GM21786 (cell line): Measurements from ENCODE around the gene USP6NL.
"Not testable (repeated sequence)": the region's sequence is repeated elsewhere in the genome, so short reads cannot be mapped to it uniquely, and the experiment has no call there.

ENCODE experiments used
- ATAC-seq: cut with Tn5 transposase; IDR thresholded peaks from one replicate; pipeline ENCODE4 v1.9.1; 2021; ENCODE audit not compliant: unreplicated experiment

Gene USP6NL

GRCh38 chr10:11448545-11449244 lies 162.8 kb downstream of the USP6NL start:
- peak; percentile 83 for ATAC-seq

GRCh38 chr10:11448190-11448544 lies 163.3 kb downstream of the USP6NL start:
- ATAC-seq, result peak; percentile 42

GRCh38 chr10:11447586-11447985 lies 163.9 kb downstream of the USP6NL start:
- no peak for ATAC-seq

DNA sequence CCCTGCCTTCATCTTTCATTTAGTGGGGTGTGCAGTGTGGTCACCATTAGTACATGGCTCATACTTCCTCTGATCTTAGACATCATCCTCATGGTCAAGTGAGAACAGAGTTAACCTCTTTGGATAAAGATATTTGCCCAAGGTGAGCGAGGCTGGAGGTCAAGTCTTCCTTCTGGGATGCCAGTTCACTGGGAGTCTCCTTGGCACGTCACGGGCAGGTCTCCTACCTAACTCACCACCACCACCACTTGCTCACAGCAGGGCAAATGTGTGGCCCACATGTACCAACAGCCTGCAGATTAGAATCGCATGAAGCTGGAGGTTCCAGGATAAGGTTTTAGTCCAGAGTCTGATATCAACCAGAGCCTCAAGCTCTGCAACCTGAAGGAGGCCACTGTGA lies 164.6 kb downstream of the USP6NL start:
- no peak for ATAC-seq

- no peak for ATAC-seq
These were observed 165.3 kb downstream of the USP6NL start for GRCh38 chr10:11446133-11446532.

DNA sequence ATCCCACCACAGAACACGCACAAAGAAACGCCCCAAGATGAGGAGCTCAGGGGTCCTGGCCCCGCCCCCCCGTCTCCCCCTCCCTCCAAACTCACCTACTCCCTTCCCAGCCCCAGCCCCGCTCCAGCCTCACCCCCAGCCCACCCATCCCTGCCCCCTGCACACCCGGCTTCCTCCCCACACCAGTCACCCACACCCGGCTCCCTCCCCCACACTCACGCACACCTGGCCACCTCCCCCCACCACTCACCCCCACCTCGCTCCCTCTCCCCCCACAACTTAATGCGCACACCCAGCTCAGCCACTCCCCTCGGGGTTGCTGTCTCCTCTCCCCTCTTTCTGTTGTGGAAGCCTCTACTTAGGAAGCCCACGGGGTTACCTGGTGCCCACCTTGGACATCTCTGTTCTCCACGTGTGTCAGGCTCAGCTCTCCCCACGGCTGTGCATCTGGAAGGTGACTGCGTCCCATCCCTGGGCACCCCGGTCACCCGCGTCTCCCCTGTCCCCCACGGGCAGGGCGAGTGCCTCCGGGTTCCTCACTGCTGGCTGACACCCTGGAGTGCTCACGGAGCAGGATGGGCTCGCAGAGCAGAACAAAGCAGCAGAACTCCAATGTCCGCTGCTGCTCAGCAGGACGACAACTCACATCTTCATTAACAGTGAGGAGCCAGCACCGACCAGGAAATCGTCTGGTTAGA lies 166.8 kb downstream of the USP6NL start:
- ATAC-seq, result no peak

- no peak for ATAC-seq
These were observed 167.3 kb downstream of the USP6NL start for GRCh38 chr10:11444155-11444530.

GRCh38 chr10:11443468-11444154 lies 167.8 kb downstream of the USP6NL start:
- ATAC-seq, result no peak

- ATAC-seq, result no peak
These were observed 169.3 kb downstream of the USP6NL start for GRCh38 chr10:11442001-11442773.

GRCh38 chr10:11441151-11441535 lies 170.3 kb downstream of the USP6NL start:
- no peak for ATAC-seq

GRCh38 chr10:11440250-11441150 lies 170.9 kb downstream of the USP6NL start:
- no peak for ATAC-seq

- ATAC-seq, result no peak
These were observed 171.9 kb downstream of the USP6NL start for GRCh38 chr10:11439523-11440053.

- ATAC-seq, result no peak
These were observed 173.9 kb downstream of the USP6NL start for GRCh38 chr10:11437391-11438142.

GRCh38 chr10:11436445-11436844 lies 175.0 kb downstream of the USP6NL start:
- ATAC-seq, result not testable (repeated sequence)

- ATAC-seq, result no peak
These were observed 175.9 kb downstream of the USP6NL start for GRCh38 chr10:11435581-11435981.

GRCh38 chr10:11434324-11434723 lies 177.1 kb downstream of the USP6NL start:
- ATAC-seq, result no peak

DNA sequence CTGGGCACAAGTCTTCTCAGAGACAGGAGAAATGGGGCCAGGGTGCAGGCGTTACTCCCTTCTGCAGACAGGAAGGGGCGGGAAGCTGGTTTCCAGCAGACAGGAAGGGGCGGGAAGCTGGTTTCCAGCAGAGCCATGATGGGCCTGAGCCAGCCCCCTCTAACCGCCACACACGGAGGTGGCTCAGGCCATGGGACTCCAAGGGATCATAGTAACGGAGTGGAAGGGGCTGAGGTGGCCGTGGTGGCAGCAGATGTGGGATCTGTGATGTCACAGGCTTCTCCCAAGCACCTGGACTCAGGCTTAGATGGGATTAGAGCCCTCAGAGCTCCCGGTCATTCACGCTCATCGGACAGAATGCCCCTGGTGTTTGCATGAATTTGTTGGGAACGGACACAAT lies 177.8 kb downstream of the USP6NL start:
- no peak for ATAC-seq

- ATAC-seq, result no peak
These were observed 180.3 kb downstream of the USP6NL start for GRCh38 chr10:11431216-11431555.

GRCh38 chr10:11430421-11431215 lies 180.8 kb downstream of the USP6NL start:
- no peak for ATAC-seq
